Prostate gland (tissue), 2 donors: Measurements from ENCODE around the gene ADD1.

Experiments used
- POLR2A ChIP-seq: fragments of 450-650 bp; IDR thresholded peaks from one replicate; pipeline ENCODE4 v1.6.1; 2016; ENCODE audit warnings: antibody characterized with exemption, mild to moderate bottlenecking
- TF ChIP-seq, protein P1 (sequence below), 4 experiments: fragments of 200-600 bp in 2 of 4; fragments of 450-650 bp in 2 of 4; sonication (generic) in 2 of 4; IDR thresholded peaks; 1 replicate in 3 of 4; 2 replicates in 1 of 4; pipeline ENCODE4 v1.5.1; 2016 to 2019; ENCODE audit warnings: antibody characterized with exemption in 4 of 4, mild to moderate bottlenecking in 2 of 4, moderate library complexity in 2 of 4

GRCh38 chr4:2914256-2915126 is 70.8 kb downstream of the ADD1 start:
- TF ChIP-seq, protein P1, sequence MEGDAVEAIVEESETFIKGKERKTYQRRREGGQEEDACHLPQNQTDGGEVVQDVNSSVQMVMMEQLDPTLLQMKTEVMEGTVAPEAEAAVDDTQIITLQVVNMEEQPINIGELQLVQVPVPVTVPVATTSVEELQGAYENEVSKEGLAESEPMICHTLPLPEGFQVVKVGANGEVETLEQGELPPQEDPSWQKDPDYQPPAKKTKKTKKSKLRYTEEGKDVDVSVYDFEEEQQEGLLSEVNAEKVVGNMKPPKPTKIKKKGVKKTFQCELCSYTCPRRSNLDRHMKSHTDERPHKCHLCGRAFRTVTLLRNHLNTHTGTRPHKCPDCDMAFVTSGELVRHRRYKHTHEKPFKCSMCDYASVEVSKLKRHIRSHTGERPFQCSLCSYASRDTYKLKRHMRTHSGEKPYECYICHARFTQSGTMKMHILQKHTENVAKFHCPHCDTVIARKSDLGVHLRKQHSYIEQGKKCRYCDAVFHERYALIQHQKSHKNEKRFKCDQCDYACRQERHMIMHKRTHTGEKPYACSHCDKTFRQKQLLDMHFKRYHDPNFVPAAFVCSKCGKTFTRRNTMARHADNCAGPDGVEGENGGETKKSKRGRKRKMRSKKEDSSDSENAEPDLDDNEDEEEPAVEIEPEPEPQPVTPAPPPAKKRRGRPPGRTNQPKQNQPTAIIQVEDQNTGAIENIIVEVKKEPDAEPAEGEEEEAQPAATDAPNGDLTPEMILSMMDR (IDR thresholded peaks at IDR 0.05), result no peak
- TF ChIP-seq POLR2A, result no peak
